ENCODE data around the gene TRA2A.

The TRA2A gene

DNA sequence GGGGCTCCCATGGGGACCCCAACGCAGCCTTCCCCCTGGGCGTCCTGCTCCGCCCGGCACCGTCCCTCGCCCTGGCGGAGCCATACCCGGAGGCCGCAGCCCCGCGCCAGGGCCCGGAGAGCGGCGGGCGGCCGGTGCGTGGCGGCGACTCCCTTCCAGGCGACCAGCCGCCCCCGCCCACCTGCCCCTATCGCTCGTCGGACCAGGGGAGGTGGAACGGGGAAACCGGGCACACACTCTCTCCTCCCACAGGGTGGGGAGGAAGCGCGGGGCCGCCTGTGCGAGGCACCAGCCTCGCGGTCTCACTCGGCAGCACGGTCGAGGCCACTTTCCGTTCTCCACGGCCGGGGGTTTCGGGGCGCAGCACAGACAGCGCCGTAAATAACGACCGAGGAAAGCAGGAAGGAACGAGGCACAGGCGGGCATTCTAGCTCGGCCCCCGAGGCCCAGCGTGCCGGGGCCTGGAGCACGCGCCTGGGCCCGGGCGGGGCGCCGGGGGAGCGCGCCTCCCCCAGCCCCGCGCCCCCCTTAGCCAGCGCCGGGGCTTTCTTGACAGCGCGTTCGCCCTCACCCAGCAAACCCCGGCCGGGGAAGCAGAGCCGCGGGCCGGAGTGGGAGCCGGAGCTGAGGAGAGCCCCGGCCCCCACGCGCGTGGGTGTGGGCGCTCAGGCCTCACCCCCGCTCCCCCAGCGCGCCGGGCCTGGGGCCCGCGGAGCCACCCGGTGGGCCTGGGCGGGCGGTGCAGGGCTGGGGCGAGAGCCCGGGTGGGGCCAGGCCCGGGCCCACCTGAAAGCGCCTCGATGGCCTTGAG is 62.4 kb downstream of the TRA2A start:
- DNase-seq: peak; percentile 52 to 66

DNA sequence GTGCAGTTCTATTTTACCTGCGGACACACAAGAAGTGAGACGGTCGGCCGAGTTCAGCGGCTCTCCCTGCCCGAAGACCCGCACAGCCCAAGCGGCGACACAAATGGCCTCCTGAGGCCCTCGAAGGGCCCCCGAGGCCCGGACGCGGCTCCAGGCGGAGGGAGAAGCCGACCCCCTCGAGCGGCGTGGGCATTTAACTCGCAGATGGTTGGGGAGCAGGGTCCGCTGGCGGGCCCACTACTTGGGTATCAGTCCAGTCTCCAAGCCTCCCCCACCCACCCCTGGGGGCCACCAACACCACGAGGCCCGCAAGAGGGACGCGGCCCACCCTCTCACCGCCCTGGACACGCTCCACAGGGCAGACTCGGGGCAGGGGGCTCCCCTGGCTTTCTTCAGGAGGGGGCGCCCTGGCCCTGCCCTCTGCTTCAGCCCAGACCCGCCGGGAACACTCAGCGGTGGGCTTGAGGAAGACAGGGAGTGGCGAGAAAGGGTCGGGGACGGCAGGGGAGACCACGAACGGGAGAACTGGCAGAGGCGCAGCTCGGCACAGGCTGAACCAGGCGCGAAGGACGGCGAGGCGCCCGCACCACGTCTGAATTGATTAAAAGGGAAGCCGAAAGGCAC is 63.1 kb downstream of the TRA2A start:
- no peak for DNase-seq

DNA sequence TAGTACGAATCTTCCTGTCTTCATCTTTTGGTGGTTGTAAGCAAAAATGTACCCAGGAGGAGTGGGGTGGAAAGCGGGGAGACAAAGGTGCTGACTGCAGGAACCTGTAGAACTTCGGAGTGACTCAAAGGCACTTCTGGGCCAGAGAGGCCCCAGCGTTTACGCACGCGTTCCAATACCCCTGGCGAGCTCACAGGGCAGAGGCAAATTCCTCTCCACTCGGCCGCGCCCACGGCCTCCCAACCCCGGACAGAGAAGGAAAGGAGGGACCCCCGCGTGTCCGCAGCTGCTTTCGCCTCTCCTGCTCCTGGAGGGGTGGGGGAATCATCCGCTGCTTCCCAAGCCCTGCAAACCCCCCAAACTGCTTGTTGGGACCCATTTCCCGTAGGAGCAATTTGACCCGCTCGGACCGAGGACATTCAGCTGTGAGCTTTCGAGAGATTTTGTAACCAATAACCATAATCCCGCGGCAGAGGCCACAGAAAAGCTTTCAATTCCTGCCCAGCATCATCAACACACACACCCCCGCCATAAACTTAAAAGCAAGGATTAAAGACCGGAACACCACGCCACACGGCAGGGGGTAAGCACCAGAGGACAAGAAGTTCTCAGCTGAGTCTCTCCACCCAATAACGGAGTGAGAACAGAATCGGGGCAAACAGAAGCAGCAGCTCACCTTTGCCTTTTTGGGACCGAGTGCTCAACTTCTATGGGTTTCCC is 63.8 kb downstream of the TRA2A start:
- peak; percentile 28 to 56 for DNase-seq

DNA sequence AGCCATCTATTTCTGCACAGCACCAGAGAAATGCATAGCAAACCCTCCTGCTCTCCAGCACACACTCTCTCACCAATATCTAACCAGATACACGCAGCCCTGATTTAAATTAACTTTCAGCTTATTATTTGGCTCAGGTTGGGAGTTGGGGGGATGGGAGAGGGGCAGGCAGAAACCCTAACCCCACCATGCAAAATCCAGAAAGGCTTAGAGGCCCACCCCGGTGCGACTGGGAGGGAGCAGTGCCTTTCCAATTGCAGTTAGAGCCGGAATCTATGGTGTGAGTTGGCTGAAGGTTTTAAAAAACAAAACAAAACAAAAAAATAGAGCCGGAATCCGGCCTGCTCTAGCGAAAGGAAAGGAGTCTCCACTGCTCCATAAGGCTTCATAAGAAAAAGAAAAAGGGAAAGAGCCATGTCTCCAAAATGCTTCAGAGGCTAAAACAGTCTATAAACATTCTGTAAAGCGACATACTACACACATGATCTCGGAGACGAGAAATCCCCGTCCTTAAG is 64.4 kb downstream of the TRA2A start:
- DNase-seq: no peak

DNA sequence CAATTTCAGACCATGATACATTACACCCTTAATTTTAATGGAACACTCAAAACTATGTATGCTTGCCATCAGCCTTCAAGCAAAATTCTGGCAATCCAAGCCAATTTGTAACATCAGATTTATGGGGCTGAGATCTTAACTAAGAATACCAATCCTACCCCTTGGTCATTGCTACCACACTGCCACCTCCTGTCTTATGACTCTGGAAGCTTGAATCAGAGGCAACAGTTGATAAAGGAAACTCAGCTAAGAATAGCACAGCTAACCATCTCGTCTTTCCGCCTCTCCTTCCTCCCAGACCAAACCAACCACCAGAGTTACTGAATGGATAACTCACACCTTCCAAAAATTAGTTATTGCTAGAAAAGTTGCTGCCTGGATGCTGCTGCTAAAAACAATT is 68.9 kb downstream of the TRA2A start:
- peak in 1 of 2 experiments; percentile 20 for DNase-seq

DNA sequence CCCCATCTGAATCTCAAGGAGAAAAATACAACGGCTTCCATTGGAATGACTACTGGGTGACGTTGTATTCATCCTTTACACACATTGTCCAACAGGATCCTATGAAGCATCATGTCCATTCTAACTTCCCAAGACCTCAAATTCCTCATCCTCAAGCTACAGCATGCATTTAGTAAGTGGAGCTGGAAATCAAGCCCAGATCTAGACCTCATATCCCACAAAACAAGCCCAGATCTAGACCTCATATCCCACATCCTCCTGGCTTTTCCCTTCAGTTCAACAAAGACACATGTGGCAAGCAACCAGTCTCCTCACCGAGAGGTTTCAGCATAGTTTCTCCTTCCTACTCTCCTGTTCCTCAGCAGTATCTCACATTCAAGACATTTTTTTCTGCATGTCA is 73.7 kb downstream of the TRA2A start:
- no peak for DNase-seq

DNA sequence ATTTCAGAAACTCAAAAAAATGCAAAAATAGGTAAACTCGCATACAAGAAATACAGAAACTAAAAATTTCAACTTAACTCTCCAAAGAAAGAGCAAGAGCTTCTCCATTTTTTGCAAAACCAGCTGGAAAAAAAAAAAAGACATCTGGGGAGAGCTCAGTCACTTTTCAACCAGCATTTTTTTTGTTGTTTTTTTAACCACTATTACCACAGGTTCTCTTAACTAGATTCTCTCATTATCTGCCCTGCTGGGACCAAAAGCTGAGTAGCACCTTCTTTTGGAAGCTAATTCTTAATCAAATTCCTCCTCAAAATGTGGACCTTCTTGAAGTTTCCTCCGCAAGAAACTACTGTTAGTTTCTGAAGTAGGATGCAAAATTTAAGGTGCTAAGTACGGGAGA is 75.7 kb downstream of the TRA2A start:
- DNase-seq: no peak

DNA sequence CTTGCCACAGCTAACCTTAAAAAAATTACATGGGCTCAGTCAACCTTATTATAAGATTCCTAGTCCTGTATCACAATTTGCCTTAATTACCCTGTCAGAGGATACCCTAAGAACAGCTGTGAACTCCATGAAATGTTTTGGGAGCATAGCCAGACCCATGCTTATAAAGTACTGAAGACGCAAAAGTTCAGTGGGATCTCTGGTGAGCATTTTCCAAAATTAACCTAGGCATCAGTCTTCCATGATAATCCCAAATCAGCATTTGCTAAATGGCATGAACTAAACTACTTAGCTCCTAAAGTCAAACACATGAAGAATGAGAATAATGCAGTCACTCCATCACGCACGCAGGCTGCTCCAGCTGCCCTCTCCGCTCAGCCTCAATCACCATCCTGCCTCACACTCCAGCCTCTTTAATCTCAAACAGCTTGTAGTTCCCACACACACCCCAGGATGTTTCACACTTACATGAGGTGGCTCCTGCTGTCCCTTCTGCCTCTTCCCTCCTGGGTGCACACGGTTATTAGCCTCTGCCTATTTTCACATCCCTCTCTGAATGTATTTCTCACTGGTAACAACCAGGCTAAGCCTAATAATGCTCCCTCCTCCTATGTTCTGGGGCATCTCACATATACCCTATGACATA is 76.8 kb downstream of the TRA2A start:
- DNase-seq: no peak

Measured in NCI-H2081 (cell line).